Astrocyte (in vitro differentiated cells and primary cell): ENCODE measurements around the gene ANO6. TPM values are rescaled to one million over a fixed set of nuclear protein-coding genes. Genes with fewer than 3 reads are reported as not detected.

Experiments used
- DNase-seq: peaks from one replicate; pipeline ENCODE4 v3.0.0-alpha.2; 2010; ENCODE audit warnings: low read depth
- FAIRE-seq: peaks from 2 replicates; lab custom pipeline; 2011; peaks lifted over from hg19 to GRCh38; lab: Jason Lieb, UNC
- H2AFZ ChIP-seq: 2 replicates; pipeline ENCODE4 v1.6.0; 2012; ENCODE audit warnings: low read depth, low read length, inconsistent platforms
- H3K27ac ChIP-seq: 2 replicates; pipeline ENCODE4 v1.5.1; 2011; ENCODE audit warnings: low read depth, low read length, inconsistent platforms
- H3K27me3 ChIP-seq: 2 replicates; pipeline ENCODE4 v1.6.0; 2011; ENCODE audit warnings: low read length, inconsistent platforms; ENCODE audit not compliant: insufficient read depth
- H3K36me3 ChIP-seq: 2 replicates; pipeline ENCODE4 v1.5.1; 2011; ENCODE audit warnings: low read length, inconsistent platforms; ENCODE audit not compliant: insufficient read depth
- H3K4me1 ChIP-seq: 2 replicates; pipeline ENCODE4 v1.5.1; 2011; ENCODE audit warnings: low read length, inconsistent platforms; ENCODE audit not compliant: insufficient read depth
- H3K4me2 ChIP-seq: 2 replicates; pipeline ENCODE4 v1.6.0; 2012; ENCODE audit warnings: low read length, inconsistent platforms
- H3K4me3 ChIP-seq: 2 replicates; pipeline ENCODE4 v1.5.1; 2011; ENCODE audit warnings: low read depth, mild to moderate bottlenecking, low read length, inconsistent platforms; ENCODE audit not compliant: insufficient read depth
- H3K79me2 ChIP-seq: 2 replicates; pipeline ENCODE4 v1.6.0; 2012; ENCODE audit warnings: mild to moderate bottlenecking, low read length, inconsistent platforms; ENCODE audit not compliant: insufficient read depth
- H3K9ac ChIP-seq: 2 replicates; pipeline ENCODE4 v1.6.0; 2012; ENCODE audit warnings: mild to moderate bottlenecking, low read length, inconsistent platforms
- H3K9me3 ChIP-seq: 2 replicates; pipeline ENCODE4 v1.5.1; 2012; ENCODE audit warnings: low read depth, mild to moderate bottlenecking, low read length, inconsistent platforms; ENCODE audit not compliant: insufficient read depth
- H4K20me1 ChIP-seq: 2 replicates; pipeline ENCODE4 v1.6.0; 2012; ENCODE audit warnings: low read length, inconsistent platforms; ENCODE audit not compliant: insufficient read depth
- H3K27ac Mint-ChIP-seq: one replicate; pipeline ENCODE4 v1.8.0; 2021; ENCODE audit warnings: mild to moderate bottlenecking, mixed read lengths; ENCODE audit not compliant: unreplicated experiment
- H3K27me3 Mint-ChIP-seq: one replicate; pipeline ENCODE4 v1.8.0; 2021; ENCODE audit warnings: low read depth, mixed read lengths; ENCODE audit not compliant: unreplicated experiment
- H3K36me3 Mint-ChIP-seq: one replicate; pipeline ENCODE4 v1.8.0; 2021; ENCODE audit warnings: low read depth, mixed read lengths; ENCODE audit not compliant: unreplicated experiment
- H3K4me1 Mint-ChIP-seq: one replicate; pipeline ENCODE4 v1.8.0; 2021; ENCODE audit warnings: low read depth, mixed read lengths; ENCODE audit not compliant: unreplicated experiment
- H3K4me3 Mint-ChIP-seq: one replicate; pipeline ENCODE4 v1.8.0; 2021; ENCODE audit warnings: mild to moderate bottlenecking, moderate library complexity, mixed read lengths; ENCODE audit not compliant: unreplicated experiment
- H3K9me3 Mint-ChIP-seq: one replicate; pipeline ENCODE4 v1.8.0; 2021; ENCODE audit warnings: mild to moderate bottlenecking, mixed read lengths; ENCODE audit not compliant: unreplicated experiment
- EZH2 ChIP-seq: IDR thresholded peaks from 2 replicates; pipeline ENCODE4 v1.6.1; 2012; ENCODE audit warnings: mild to moderate bottlenecking, low read length, inconsistent platforms; ENCODE audit not compliant: insufficient read depth
- total RNA-seq: library from RNA; stranded (reverse); gene quantifications from 2 replicates; pipeline ENCODE4 v1.2.1, GENCODE V29; 2021
- TF ChIP-seq, protein P1 (sequence below): IDR thresholded peaks from 2 replicates; pipeline ENCODE4 v1.5.1; 2011; ENCODE audit warnings: low read depth, mild to moderate bottlenecking, inconsistent platforms, low read length, moderate library complexity; ENCODE audit not compliant: insufficient read depth

ANO6 gene
- total RNA-seq, 1 donor from 2014 or later = 113 TPM

DNA sequence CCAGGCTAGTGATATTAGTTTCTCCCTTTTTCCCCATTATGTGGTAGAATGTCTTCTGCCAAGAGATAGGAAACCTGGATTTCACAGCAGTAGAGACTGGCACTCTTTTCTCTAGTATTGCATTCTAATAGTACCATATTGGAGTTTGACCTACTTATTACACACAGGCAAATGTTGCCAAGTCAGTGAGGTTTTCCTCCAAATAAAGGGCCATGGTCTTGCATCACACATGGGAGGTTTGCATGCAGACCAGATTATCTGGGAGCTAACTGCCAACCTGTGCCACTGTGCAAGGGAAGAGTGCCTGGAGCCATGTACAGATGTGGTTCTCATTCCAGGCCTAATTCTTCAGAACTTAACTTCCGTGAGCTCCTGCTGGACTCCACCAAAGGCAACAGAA is 113.3 kb downstream of the ANO6 start:
- no peaks in the 10 kb centered on the region for H3K9me3 ChIP-seq
- peaks cover 11% of the 10 kb centered on the region for H3K79me2 ChIP-seq
- no peak for DNase-seq
- no peak overlapping the region for H3K27ac ChIP-seq
- Mint-ChIP-seq H3K9me3 (peaks cover 3% of the 10 kb centered on the region), H3K27ac (no peak overlapping the region), H3K4me3 (no peak overlapping the region), H3K4me1 (peaks cover 25% of the 10 kb centered on the region), H3K36me3 (peaks cover 15% of the 10 kb centered on the region), H3K27me3 (no peaks in the 10 kb centered on the region)
- peaks cover 4% of the 10 kb centered on the region for H4K20me1 ChIP-seq
- no peak overlapping the region for H3K9ac ChIP-seq
- H3K4me1 ChIP-seq = no peaks in the 10 kb centered on the region
- peaks cover 5% of the 10 kb centered on the region for H3K36me3 ChIP-seq
- H3K27me3 ChIP-seq = no peaks in the 10 kb centered on the region
- H3K4me3 ChIP-seq = no peak overlapping the region
- H3K4me2 ChIP-seq = no peak overlapping the region
- no peak for FAIRE-seq
- no peak overlapping the region for H2AFZ ChIP-seq
- no peak for TF ChIP-seq EZH2
- TF ChIP-seq, protein P1, sequence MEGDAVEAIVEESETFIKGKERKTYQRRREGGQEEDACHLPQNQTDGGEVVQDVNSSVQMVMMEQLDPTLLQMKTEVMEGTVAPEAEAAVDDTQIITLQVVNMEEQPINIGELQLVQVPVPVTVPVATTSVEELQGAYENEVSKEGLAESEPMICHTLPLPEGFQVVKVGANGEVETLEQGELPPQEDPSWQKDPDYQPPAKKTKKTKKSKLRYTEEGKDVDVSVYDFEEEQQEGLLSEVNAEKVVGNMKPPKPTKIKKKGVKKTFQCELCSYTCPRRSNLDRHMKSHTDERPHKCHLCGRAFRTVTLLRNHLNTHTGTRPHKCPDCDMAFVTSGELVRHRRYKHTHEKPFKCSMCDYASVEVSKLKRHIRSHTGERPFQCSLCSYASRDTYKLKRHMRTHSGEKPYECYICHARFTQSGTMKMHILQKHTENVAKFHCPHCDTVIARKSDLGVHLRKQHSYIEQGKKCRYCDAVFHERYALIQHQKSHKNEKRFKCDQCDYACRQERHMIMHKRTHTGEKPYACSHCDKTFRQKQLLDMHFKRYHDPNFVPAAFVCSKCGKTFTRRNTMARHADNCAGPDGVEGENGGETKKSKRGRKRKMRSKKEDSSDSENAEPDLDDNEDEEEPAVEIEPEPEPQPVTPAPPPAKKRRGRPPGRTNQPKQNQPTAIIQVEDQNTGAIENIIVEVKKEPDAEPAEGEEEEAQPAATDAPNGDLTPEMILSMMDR = no peak

DNA sequence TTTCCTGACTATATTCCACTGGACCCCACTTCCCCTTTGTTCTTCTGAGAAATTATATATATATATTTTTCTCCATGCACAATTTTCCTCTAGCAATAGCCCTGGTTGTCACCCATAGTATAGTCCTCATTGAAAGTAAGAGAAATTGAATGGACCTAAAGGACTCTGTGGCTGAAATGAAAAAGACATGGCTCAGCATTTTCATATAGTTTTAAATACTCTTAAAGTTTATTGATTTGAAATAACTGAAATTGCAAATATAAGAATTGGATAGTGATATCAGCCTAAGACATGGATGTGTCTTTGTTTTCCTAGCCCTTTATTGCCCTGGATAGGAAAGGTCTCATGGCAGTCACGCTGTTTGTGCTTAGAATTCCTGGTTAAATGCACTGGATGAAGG is 113.8 kb downstream of the ANO6 start:
- no peak overlapping the region for H3K27ac ChIP-seq
- no peaks in the 10 kb centered on the region for H3K9me3 ChIP-seq
- peaks cover 11% of the 10 kb centered on the region for H3K79me2 ChIP-seq
- Mint-ChIP-seq H3K4me1 (peaks cover 21% of the 10 kb centered on the region), H3K4me3 (no peak overlapping the region), H3K36me3 (peaks cover 16% of the 10 kb centered on the region), H3K27me3 (no peaks in the 10 kb centered on the region), H3K9me3 (peaks cover 3% of the 10 kb centered on the region), H3K27ac (no peak overlapping the region)
- H3K4me1 ChIP-seq = no peaks in the 10 kb centered on the region
- H3K4me2 ChIP-seq = no peak overlapping the region
- DNase-seq (no peak), FAIRE-seq (no peak)
- H3K4me3 ChIP-seq = no peak overlapping the region
- no peak for TF ChIP-seq EZH2
- TF ChIP-seq, protein P1 = no peak
- no peaks in the 10 kb centered on the region for H3K27me3 ChIP-seq
- H3K36me3 ChIP-seq = peaks cover 5% of the 10 kb centered on the region
- peaks cover 4% of the 10 kb centered on the region for H4K20me1 ChIP-seq
- H2AFZ ChIP-seq = no peak overlapping the region
- H3K9ac ChIP-seq = no peak overlapping the region

DNA sequence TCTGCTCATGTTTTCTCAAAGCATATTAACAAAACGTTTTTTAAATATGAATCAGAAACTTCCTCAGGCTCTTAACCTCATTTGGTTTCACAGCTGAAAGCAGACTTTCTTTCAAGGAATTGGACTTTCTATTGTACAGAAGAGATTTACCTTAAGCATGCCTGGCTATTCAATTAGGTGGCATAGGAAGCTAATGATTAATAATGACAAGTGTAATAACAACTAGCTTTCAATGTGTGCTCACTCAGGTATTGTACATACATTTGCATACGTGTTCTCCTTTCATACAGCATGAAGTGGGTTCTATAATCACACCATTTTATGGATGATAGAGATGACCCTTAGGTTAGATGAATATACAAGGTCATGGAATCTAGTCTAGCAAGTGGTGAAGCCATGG is 115.7 kb downstream of the ANO6 start:
- H3K27ac ChIP-seq = no peak overlapping the region
- Mint-ChIP-seq H3K27ac (no peak overlapping the region), H3K4me3 (no peak overlapping the region), H3K36me3 (peaks cover 9% of the 10 kb centered on the region), H3K4me1 (peaks cover 17% of the 10 kb centered on the region), H3K9me3 (peaks cover 3% of the 10 kb centered on the region), H3K27me3 (no peaks in the 10 kb centered on the region)
- no peak overlapping the region for H3K4me3 ChIP-seq
- H3K36me3 ChIP-seq = peaks cover 5% of the 10 kb centered on the region
- H3K27me3 ChIP-seq = no peaks in the 10 kb centered on the region
- FAIRE-seq (no peak), DNase-seq (no peak)
- peaks cover 3% of the 10 kb centered on the region for H4K20me1 ChIP-seq
- no peaks in the 10 kb centered on the region for H3K4me1 ChIP-seq
- H3K4me2 ChIP-seq = no peak overlapping the region
- TF ChIP-seq EZH2 = no peak
- TF ChIP-seq, protein P1 = no peak
- H3K79me2 ChIP-seq = peaks cover 11% of the 10 kb centered on the region
- no peak overlapping the region for H2AFZ ChIP-seq
- no peak overlapping the region for H3K9ac ChIP-seq
- H3K9me3 ChIP-seq = no peaks in the 10 kb centered on the region
